ENCODE measurements around the gene ARHGEF4.

DNA sequence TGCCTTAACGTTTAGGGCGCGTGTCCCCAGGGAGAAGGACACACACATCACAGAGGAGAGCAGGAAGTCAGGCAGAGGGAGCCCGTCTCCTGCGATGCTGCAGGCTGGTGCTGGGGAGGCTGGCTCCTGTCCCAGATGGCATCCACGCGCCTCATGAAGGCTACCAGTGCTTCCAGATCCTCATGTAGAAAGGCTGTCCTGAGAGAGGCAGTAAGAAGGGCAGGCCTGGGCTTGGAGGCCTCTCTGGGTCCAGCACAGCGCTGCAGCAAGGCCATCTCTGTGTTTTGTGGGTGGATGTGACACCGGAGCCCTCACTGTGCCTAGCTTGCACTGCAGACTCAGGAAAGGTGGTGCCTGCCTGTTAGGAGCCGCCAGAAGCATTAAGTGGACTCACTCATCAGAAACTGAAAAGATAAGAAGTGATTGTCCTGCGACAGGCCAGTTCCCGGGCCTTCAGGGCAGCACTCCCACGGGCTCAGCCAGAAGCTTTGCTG lies 193.8 kb downstream of the ARHGEF4 start:
- TF ChIP-seq CTCF (conservative IDR thresholded peaks at IDR 0.05; ENCODE audit: low read length) = no peak
- TF ChIP-seq EZH2phosphoT487 (IDR thresholded peaks at IDR 0.05; ENCODE audit: borderline replicate concordance) = no peak

Data from Loucy (cell line).